GM23338 (cell line): ENCODE measurements around the gene SEMA7A.

ENCODE experiments used
- EZH2 ChIP-seq: fragments of 200-600 bp; sonication (generic); IDR thresholded peaks from one replicate; pipeline ENCODE4 v1.8.0; 2017; ENCODE audit warnings: antibody characterized with exemption, mild to moderate bottlenecking, low read depth; ENCODE audit not compliant: unreplicated experiment
- EZH2phosphoT487 ChIP-seq: fragments of 200-600 bp; sonication (generic); IDR thresholded peaks from one replicate; pipeline ENCODE4 v1.8.1; 2018; ENCODE audit warnings: antibody characterized with exemption; ENCODE audit not compliant: unreplicated experiment
- JUNB ChIP-seq: IDR thresholded peaks from one replicate; pipeline ENCODE4 v1.6.1; 2016; ENCODE audit warnings: antibody characterized with exemption; ENCODE audit not compliant: unreplicated experiment
- POLR2AphosphoS5 ChIP-seq: IDR thresholded peaks from 2 replicates; pipeline ENCODE4 v1.6.1; 2016; ENCODE audit warnings: antibody characterized with exemption, low read depth
- ZNF331 ChIP-seq: fragments of 250-450 bp; sonication (Bioruptor Pico); IDR thresholded peaks from 2 replicates; pipeline ENCODE4 v1.5.0; 2020; ENCODE audit warnings: low read depth, mild to moderate bottlenecking, moderate library complexity
- TF ChIP-seq, protein P1 (sequence below): fragments of 250-450 bp; sonication (Bioruptor Pico); IDR thresholded peaks from 2 replicates; pipeline ENCODE4 v1.5.0; 2020; ENCODE audit warnings: mild to moderate bottlenecking, moderate library complexity
- TF ChIP-seq, protein P2 (sequence below), 2 experiments: fragments of 200-600 bp in 1 of 2; sonication (generic) in 1 of 2; conservative IDR thresholded peaks; 2 replicates each; pipeline versions ENCODE4 v1.5.1 to v1.6.1; 2016 to 2017; ENCODE audit warnings: antibody characterized with exemption in 2 of 2, low read depth in 2 of 2, mild to moderate bottlenecking in 2 of 2, moderate library complexity in 1 of 2

DNA sequence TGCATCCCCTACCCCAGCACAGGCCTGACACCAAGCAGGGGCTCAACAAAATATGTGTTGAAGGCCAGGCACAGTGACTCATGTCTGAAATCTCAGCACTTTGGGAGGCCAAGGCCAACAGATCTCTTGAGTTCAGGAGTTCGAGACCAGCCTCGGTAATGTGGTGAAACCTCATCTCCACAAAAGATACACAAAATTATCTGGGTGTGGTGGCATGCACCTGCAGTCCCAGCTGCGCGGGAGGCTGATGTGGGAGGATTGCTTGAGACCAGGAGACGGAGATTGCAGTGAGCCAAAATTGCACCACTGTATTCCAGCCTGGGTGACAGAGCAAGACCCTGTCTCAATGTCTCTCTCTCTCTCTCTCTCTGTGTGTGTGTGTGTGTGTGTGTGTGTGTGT, 35.6 kb downstream of the SEMA7A start:
- TF ChIP-seq ZNF331 (CRISPR knock-in tag) (no peak), EZH2phosphoT487 (no peak), EZH2 (no peak), JUNB (no peak), POLR2AphosphoS5 (no peak)
- TF ChIP-seq, protein P1, sequence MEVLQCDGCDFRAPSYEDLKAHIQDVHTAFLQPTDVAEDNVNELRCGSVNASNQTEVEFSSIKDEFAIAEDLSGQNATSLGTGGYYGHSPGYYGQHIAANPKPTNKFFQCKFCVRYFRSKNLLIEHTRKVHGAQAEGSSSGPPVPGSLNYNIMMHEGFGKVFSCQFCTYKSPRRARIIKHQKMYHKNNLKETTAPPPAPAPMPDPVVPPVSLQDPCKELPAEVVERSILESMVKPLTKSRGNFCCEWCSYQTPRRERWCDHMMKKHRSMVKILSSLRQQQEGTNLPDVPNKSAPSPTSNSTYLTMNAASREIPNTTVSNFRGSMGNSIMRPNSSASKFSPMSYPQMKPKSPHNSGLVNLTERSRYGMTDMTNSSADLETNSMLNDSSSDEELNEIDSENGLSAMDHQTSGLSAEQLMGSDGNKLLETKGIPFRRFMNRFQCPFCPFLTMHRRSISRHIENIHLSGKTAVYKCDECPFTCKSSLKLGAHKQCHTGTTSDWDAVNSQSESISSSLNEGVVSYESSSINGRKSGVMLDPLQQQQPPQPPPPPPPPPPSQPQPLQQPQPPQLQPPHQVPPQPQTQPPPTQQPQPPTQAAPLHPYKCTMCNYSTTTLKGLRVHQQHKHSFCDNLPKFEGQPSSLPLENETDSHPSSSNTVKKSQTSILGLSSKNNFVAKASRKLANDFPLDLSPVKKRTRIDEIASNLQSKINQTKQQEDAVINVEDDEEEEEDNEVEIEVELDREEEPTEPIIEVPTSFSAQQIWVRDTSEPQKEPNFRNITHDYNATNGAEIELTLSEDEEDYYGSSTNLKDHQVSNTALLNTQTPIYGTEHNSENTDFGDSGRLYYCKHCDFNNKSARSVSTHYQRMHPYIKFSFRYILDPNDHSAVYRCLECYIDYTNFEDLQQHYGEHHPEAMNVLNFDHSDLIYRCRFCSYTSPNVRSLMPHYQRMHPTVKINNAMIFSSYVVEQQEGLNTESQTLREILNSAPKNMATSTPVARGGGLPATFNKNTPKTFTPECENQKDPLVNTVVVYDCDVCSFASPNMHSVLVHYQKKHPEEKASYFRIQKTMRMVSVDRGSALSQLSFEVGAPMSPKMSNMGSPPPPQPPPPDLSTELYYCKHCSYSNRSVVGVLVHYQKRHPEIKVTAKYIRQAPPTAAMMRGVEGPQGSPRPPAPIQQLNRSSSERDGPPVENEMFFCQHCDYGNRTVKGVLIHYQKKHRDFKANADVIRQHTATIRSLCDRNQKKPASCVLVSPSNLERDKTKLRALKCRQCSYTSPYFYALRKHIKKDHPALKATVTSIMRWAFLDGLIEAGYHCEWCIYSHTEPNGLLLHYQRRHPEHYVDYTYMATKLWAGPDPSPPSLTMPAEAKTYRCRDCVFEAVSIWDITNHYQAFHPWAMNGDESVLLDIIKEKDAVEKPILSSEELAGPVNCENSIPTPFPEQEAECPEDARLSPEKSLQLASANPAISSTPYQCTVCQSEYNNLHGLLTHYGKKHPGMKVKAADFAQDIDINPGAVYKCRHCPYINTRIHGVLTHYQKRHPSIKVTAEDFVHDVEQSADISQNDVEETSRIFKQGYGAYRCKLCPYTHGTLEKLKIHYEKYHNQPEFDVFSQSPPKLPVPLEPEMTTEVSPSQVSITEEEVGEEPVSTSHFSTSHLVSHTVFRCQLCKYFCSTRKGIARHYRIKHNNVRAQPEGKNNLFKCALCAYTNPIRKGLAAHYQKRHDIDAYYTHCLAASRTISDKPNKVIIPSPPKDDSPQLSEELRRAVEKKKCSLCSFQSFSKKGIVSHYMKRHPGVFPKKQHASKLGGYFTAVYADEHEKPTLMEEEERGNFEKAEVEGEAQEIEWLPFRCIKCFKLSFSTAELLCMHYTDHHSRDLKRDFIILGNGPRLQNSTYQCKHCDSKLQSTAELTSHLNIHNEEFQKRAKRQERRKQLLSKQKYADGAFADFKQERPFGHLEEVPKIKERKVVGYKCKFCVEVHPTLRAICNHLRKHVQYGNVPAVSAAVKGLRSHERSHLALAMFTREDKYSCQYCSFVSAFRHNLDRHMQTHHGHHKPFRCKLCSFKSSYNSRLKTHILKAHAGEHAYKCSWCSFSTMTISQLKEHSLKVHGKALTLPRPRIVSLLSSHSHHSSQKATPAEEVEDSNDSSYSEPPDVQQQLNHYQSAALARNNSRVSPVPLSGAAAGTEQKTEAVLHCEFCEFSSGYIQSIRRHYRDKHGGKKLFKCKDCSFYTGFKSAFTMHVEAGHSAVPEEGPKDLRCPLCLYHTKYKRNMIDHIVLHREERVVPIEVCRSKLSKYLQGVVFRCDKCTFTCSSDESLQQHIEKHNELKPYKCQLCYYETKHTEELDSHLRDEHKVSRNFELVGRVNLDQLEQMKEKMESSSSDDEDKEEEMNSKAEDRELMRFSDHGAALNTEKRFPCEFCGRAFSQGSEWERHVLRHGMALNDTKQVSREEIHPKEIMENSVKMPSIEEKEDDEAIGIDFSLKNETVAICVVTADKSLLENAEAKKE (CRISPR knock-in tag): no peak
- TF ChIP-seq, protein P2, sequence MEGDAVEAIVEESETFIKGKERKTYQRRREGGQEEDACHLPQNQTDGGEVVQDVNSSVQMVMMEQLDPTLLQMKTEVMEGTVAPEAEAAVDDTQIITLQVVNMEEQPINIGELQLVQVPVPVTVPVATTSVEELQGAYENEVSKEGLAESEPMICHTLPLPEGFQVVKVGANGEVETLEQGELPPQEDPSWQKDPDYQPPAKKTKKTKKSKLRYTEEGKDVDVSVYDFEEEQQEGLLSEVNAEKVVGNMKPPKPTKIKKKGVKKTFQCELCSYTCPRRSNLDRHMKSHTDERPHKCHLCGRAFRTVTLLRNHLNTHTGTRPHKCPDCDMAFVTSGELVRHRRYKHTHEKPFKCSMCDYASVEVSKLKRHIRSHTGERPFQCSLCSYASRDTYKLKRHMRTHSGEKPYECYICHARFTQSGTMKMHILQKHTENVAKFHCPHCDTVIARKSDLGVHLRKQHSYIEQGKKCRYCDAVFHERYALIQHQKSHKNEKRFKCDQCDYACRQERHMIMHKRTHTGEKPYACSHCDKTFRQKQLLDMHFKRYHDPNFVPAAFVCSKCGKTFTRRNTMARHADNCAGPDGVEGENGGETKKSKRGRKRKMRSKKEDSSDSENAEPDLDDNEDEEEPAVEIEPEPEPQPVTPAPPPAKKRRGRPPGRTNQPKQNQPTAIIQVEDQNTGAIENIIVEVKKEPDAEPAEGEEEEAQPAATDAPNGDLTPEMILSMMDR (conservative IDR thresholded peaks at IDR 0.05; ENCODE audit: low read depth in 2 of 2): no peak
